SK-N-SH (cell line): Measurements from ENCODE around the gene SGF29. TPM values are rescaled to one million over a fixed set of nuclear protein-coding genes. Genes with fewer than 3 reads are reported as not detected.

ENCODE experiments used
- CTCF ChIA-PET: fragments of 300-600, 350-600 bp; formaldehyde crosslinking; extraction: SDS; loops from one replicate; lab custom pipeline; 2021; lab: Yijun Ruan, JAX
- POLR2A ChIA-PET: fragments of 350-600 bp; sonication (Branson Sonifier 250); formaldehyde crosslinking; extraction: SDS; loops from one replicate; lab custom pipeline; 2020; ENCODE audit warnings: antibody characterized with exemption, inconsistent platforms; lab: Yijun Ruan, JAX
- DNase-seq: peaks from one replicate; pipeline ENCODE4 v3.0.0; 2012
- H2AFZ ChIP-seq: fragments of 200-600 bp; sonication (generic); 2 replicates; pipeline ENCODE4 v1.8.1; 2016; ENCODE audit warnings: antibody characterized with exemption, mild to moderate bottlenecking, low read depth
- H3F3A ChIP-seq: fragments of 200-600 bp; sonication (generic); replicated peaks from 2 replicates; pipeline ENCODE3; 2016; ENCODE audit warnings: antibody characterized with exemption, mild to moderate bottlenecking; ENCODE audit not compliant: insufficient read depth
- H3K27ac ChIP-seq, 2 experiments: fragments of 200-500 bp in 1 of 2; fragments of 200-600 bp in 1 of 2; sonication (Bioruptor generic) in 1 of 2; sonication (generic), shearing (Covaris generic) in 1 of 2; 2 replicates each; pipeline versions ENCODE4 v1.5.1 to v1.6.1; 2014 to 2016; ENCODE audit warnings: low read depth in 2 of 2, inconsistent platforms in 1 of 2, low read length in 1 of 2, mild to moderate bottlenecking in 1 of 2, mixed read lengths in 1 of 2
- H3K27me3 ChIP-seq: fragments of 200-600 bp; sonication (generic), shearing (Covaris generic); 2 replicates; pipeline ENCODE4 v1.6.1; 2016; ENCODE audit warnings: mixed run types; ENCODE audit not compliant: insufficient read depth
- H3K36me3 ChIP-seq, 2 experiments: fragments of 200-500 bp in 1 of 2; fragments of 200-600 bp in 1 of 2; sonication (Bioruptor generic) in 1 of 2; sonication (generic) in 1 of 2; replicated peaks in 1 of 2; 2 replicates each; pipeline versions ENCODE3 to v1.5.1; 2014 to 2016; ENCODE audit warnings: low read length in 1 of 2, mild to moderate bottlenecking in 1 of 2; ENCODE audit not compliant: insufficient read depth in 2 of 2, control insufficient read depth in 1 of 2
- H3K4me1 ChIP-seq, 2 experiments: fragments of 200-500 bp in 1 of 2; fragments of 200-600 bp in 1 of 2; sonication (Bioruptor generic) in 1 of 2; sonication (generic), shearing (Covaris generic) in 1 of 2; 2 replicates each; pipeline versions ENCODE4 v1.5.1 to v1.6.1; 2014 to 2016; ENCODE audit warnings: low read depth in 1 of 2, low read length in 1 of 2, mixed run types in 1 of 2; ENCODE audit not compliant: insufficient read depth in 2 of 2, control insufficient read depth in 1 of 2
- H3K4me2 ChIP-seq: fragments of 200-600 bp; sonication (generic), shearing (Covaris generic); 2 replicates; pipeline ENCODE4 v1.6.1; 2017; ENCODE audit warnings: mixed run types
- H3K4me3 ChIP-seq, 2 experiments: fragments of 200-500 bp in 1 of 2; fragments of 200-600 bp in 1 of 2; sonication (Bioruptor generic) in 1 of 2; sonication (generic), shearing (Covaris generic) in 1 of 2; 2 replicates each; pipeline versions ENCODE4 v1.5.1 to v1.8.1; 2014 to 2016; ENCODE audit warnings: low read depth in 2 of 2, inconsistent platforms in 1 of 2, low read length in 1 of 2, mild to moderate bottlenecking in 1 of 2, mixed read lengths in 1 of 2, moderate library complexity in 1 of 2
- H3K79me2 ChIP-seq: fragments of 200-600 bp; sonication (generic); 2 replicates; pipeline ENCODE4 v1.8.1; 2017; ENCODE audit warnings: mild to moderate bottlenecking; ENCODE audit not compliant: insufficient read depth
- H3K9ac ChIP-seq: fragments of 200-600 bp; sonication (generic); 2 replicates; pipeline ENCODE4 v1.6.1; 2017; ENCODE audit warnings: mixed run types
- H3K9me2 ChIP-seq: fragments of 200-600 bp; sonication (generic); 2 replicates; pipeline ENCODE4 v1.6.1; 2017; ENCODE audit warnings: mixed run types
- H3K9me3 ChIP-seq: fragments of 200-600 bp; sonication (generic); 2 replicates; pipeline ENCODE4 v1.6.1; 2017; ENCODE audit warnings: mixed run types, mild to moderate bottlenecking, moderate library complexity
- H4K20me1 ChIP-seq: fragments of 200-600 bp; sonication (generic); 2 replicates; pipeline ENCODE4 v1.6.1; 2017; ENCODE audit warnings: mild to moderate bottlenecking, mixed run types; ENCODE audit not compliant: insufficient read depth
- CHD2 ChIP-seq: fragments of 150-350 bp; IDR thresholded peaks from 2 replicates; pipeline ENCODE4 v1.6.1; 2018; ENCODE audit warnings: low read length; ENCODE audit not compliant: partially characterized antibody
- CTCF ChIP-seq: fragments of 200-600 bp; sonication (generic); IDR thresholded peaks from 2 replicates; pipeline ENCODE4 v1.6.1; 2017; ENCODE audit warnings: antibody characterized with exemption, mild to moderate bottlenecking, moderate library complexity
- FOSL2 ChIP-seq: IDR thresholded peaks from 2 replicates; pipeline ENCODE4 v1.4.0; 2012; ENCODE audit warnings: low read depth, mild to moderate bottlenecking, moderate library complexity, borderline replicate concordance
- FOXJ3 ChIP-seq: sonication (generic); formaldehyde crosslinking; IDR thresholded peaks from 2 replicates; pipeline ENCODE4 v1.5.1; 2020; ENCODE audit warnings: mild to moderate bottlenecking, missing genetic modification reagents
- FOXM1 ChIP-seq: IDR thresholded peaks from 2 replicates; pipeline ENCODE4 v1.4.0; 2012; ENCODE audit warnings: low read depth, mild to moderate bottlenecking
- GABPA ChIP-seq: IDR thresholded peaks from 2 replicates; pipeline ENCODE4 v1.4.0; 2012; ENCODE audit warnings: low read depth, mild to moderate bottlenecking
- GATA2 ChIP-seq: sonication (generic); formaldehyde crosslinking; IDR thresholded peaks from 2 replicates; pipeline ENCODE4 v1.5.0; 2020; ENCODE audit warnings: mild to moderate bottlenecking, missing genetic modification reagents
- JUND ChIP-seq: IDR thresholded peaks from 2 replicates; pipeline ENCODE4 v1.4.0; 2012
- MEF2A ChIP-seq: IDR thresholded peaks from 2 replicates; pipeline ENCODE4 v1.4.0; 2012; ENCODE audit warnings: low read depth, borderline replicate concordance
- MXI1 ChIP-seq: IDR thresholded peaks from 2 replicates; pipeline ENCODE4 v1.6.1; 2012; ENCODE audit warnings: mild to moderate bottlenecking, low read depth, low read length, improper control_type of control experiment
- NRF1 ChIP-seq: IDR thresholded peaks from 2 replicates; pipeline ENCODE4 v1.6.1; 2012; ENCODE audit warnings: low read depth, mild to moderate bottlenecking, low read length
- RAD21 ChIP-seq: IDR thresholded peaks from 2 replicates; pipeline ENCODE4 v1.6.1; 2012; ENCODE audit warnings: mild to moderate bottlenecking, low read length
- RFX5 ChIP-seq: IDR thresholded peaks from 2 replicates; pipeline ENCODE4 v1.6.1; 2012; ENCODE audit warnings: mild to moderate bottlenecking, improper control_type of control experiment, low read length
- RXRA ChIP-seq: IDR thresholded peaks from 2 replicates; pipeline ENCODE4 v1.4.0; 2012; ENCODE audit warnings: low read depth, mild to moderate bottlenecking, borderline replicate concordance
- TCF12 ChIP-seq: IDR thresholded peaks from 2 replicates; pipeline ENCODE4 v1.4.0; 2012
- TEAD4 ChIP-seq: IDR thresholded peaks from 2 replicates; pipeline ENCODE4 v1.4.0; 2012; ENCODE audit warnings: mild to moderate bottlenecking, borderline replicate concordance; ENCODE audit not compliant: insufficient read depth
- USF2 ChIP-seq: fragments of 150-350 bp; IDR thresholded peaks from 2 replicates; pipeline ENCODE4 v1.6.1; 2017; ENCODE audit warnings: antibody characterized with exemption, low read length, low read depth, borderline replicate concordance
- ZBTB33 ChIP-seq: IDR thresholded peaks from 2 replicates; pipeline ENCODE4 v1.4.0; 2012; ENCODE audit warnings: low read depth, borderline replicate concordance
- WGBS: methylation state at CpG from one replicate; pipeline ENCODE4 v1.1.6; 2017; ENCODE audit warnings: low lambda C conversion rate; 5-methylcytosine and 5-hydroxymethylcytosine counted together
- polyA plus RNA-seq, 3 experiments: library from polyadenylated mRNA; depleted of rRNA; stranded (reverse); fragments of >200 nt; gene quantifications; 2 replicates each; pipeline ENCODE4 v1.2.3, GENCODE V29; 2012
- TF ChIP-seq, protein P1 (sequence below): IDR thresholded peaks from 2 replicates; pipeline ENCODE4; 2012
- TF ChIP-seq, protein P2 (sequence below): IDR thresholded peaks from 2 replicates; pipeline ENCODE4 v1.4.0; 2012; ENCODE audit warnings: low read depth

The SGF29 gene
- polyA plus RNA-seq, 1 of the 3 experiments (the other 2 are of a cell fraction): 4.6 TPM

DNA sequence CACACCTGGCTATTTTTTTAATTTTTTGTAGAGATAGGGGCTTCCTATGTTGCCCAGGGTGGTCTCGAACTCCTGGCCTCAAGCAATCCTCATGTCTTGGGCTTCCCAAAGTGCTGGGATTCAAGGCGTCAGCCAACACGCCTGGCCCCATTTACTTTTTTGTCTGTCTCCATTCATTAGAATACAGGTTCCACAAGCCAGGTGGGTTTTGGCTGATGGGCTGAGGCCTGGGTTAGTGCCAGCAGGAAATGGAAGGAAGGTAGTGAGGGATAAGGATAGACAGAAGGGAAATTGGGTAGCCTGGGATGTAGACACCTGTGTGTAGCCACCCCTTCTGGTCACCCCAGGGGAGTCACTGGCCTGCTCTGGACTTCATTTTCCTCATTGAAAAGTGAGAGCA, 42.7 kb upstream of the SGF29 start (continued):
- TF ChIP-seq, protein P1, sequence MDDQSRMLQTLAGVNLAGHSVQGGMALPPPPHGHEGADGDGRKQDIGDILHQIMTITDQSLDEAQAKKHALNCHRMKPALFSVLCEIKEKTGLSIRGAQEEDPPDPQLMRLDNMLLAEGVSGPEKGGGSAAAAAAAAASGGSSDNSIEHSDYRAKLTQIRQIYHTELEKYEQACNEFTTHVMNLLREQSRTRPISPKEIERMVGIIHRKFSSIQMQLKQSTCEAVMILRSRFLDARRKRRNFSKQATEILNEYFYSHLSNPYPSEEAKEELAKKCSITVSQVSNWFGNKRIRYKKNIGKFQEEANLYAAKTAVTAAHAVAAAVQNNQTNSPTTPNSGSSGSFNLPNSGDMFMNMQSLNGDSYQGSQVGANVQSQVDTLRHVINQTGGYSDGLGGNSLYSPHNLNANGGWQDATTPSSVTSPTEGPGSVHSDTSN: no peak
- TF ChIP-seq TCF12 (no peak), JUND (no peak), RXRA (no peak), MXI1 (no peak), RFX5 (no peak)

GRCh38 chr16:28511801-28512789, 41.6 kb upstream of the SGF29 start:
- CTCF ChIA-PET: no interaction called here
- no peak overlapping the region for H3K4me2 ChIP-seq
- no peaks in the 10 kb centered on the region for H3K36me3 ChIP-seq
- H3K4me1 ChIP-seq: no peaks in the 10 kb centered on the region
- H3K9ac ChIP-seq: no peak overlapping the region
- POLR2A ChIA-PET: no interaction called here
- WGBS: 84% methylated on average over 19 of the region's 21 CpGs
- no peak for DNase-seq
- H3F3A ChIP-seq: no peaks in the 10 kb centered on the region
- no peak overlapping the region for H3K27ac ChIP-seq
- no peaks in the 10 kb centered on the region for H3K9me3 ChIP-seq
- H3K4me3 ChIP-seq: no peak overlapping the region
- no peaks in the 10 kb centered on the region for H3K27me3 ChIP-seq
- no peaks in the 10 kb centered on the region for H4K20me1 ChIP-seq
- no peaks in the 10 kb centered on the region for H3K9me2 ChIP-seq
- H2AFZ ChIP-seq: no peak overlapping the region
- no peaks in the 10 kb centered on the region for H3K79me2 ChIP-seq
- TF ChIP-seq FOSL2: no peak
- no peak for TF ChIP-seq TEAD4
- TF ChIP-seq FOXM1: no peak
- no peak for TF ChIP-seq GATA2 (CRISPR knock-in tag)
- TF ChIP-seq CTCF: no peak
- TF ChIP-seq GABPA: no peak
- TF ChIP-seq ZBTB33: no peak
- no peak for TF ChIP-seq MXI1
- no peak for TF ChIP-seq RAD21
- TF ChIP-seq FOXJ3 (CRISPR knock-in tag): no peak
- no peak for TF ChIP-seq USF2
- TF ChIP-seq, protein P2, sequence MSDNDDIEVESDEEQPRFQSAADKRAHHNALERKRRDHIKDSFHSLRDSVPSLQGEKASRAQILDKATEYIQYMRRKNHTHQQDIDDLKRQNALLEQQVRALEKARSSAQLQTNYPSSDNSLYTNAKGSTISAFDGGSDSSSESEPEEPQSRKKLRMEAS: no peak
- no peak for TF ChIP-seq NRF1
- no peak for TF ChIP-seq MEF2A
- TF ChIP-seq CHD2: no peak
